ENCODE measurements around the gene JAK3. TPM values are rescaled to one million over a fixed set of nuclear protein-coding genes. Genes with fewer than 3 reads are reported as not detected.

JAK3 gene
- total and polyA plus RNA-seq, 10 of the 15 experiments (the other 5 are each of a cell fraction or from before 2014, with no cell fraction given) = 7.8 to 67.9 (median 33.3) TPM

- TF ChIP-seq HCFC1 (IDR thresholded peaks at IDR 0.05; ENCODE audit: low read length) (no peak), RELB (IDR thresholded peaks at IDR 0.05; ENCODE audit: low read depth) (no peak)
Observed at GRCh38 chr19:17826508-17827056, 21.2 kb downstream of the JAK3 start (continued).

- Histone ChIP-seq H3K4me2 (ENCODE audit: control insufficient read depth, insufficient read depth) (no peak overlapping the region), H3K4me3 (no peak overlapping the region), H3K27me3 (replicated peaks in 1 of 2; ENCODE audit: control insufficient read depth in 2 of 2, insufficient read depth in 2 of 2, low read length in 1 of 2) (no peaks in the 10 kb centered on the region), H3K36me3 (ENCODE audit: control insufficient read depth in 2 of 2, insufficient read depth in 2 of 2, low read length in 1 of 2) (no peaks in the 10 kb centered on the region; a peak in 1 of 4 replicates), H2AFZ (ENCODE audit: control insufficient read depth, low read depth, low read length) (no peak overlapping the region), H3K9me3 (replicated peaks; ENCODE audit: control insufficient read depth, insufficient read depth, low read length) (no peaks in the 10 kb centered on the region), H3K27ac (ENCODE audit: control insufficient read depth, insufficient read depth) (no peak overlapping the region), H3K4me1 (ENCODE audit: control insufficient read depth, insufficient read depth, low read length) (no peaks in the 10 kb centered on the region), H4K20me1 (ENCODE audit: control insufficient read depth, insufficient read depth) (no peaks in the 10 kb centered on the region), H3K79me2 (ENCODE audit: control insufficient read depth, insufficient read depth, low read length) (no peaks in the 10 kb centered on the region), H3K9ac (ENCODE audit: control insufficient read depth, insufficient read depth, low read length) (no peak overlapping the region)
- ATAC-seq (no peak; the same call in 2 of the 3 replicates), DNase-seq (ENCODE audit: low read depth, low spot score) (no peak), FAIRE-seq (no peak)
- POLR2A ChIA-PET = no interaction called here
- SMC1A ChIA-PET (ENCODE audit: uncharacterized antibody, unreplicated experiment) = no interaction called here
- no TSS peak for BruUV-seq (replicated peaks)
- WGBS (ENCODE audit: insufficient coverage, insufficient replicate concordance, low lambda C conversion rate, missing lambda C conversion rate) = 74% methylated on average over 7 of the region's 8 CpGs
- intact Hi-C loops (cut with micrococcal nuclease; ENCODE audit: unreplicated experiment) (no loop called here), in situ Hi-C loops (cut with MboI) (no loop called here)
- CTCF ChIA-PET = no interaction called here
- RAD21 ChIA-PET (ENCODE audit: unreplicated experiment) = no interaction called here
- TF ChIP-seq NBN (IDR thresholded peaks at IDR 0.05) (no peak), RCOR1 (conservative IDR thresholded peaks at IDR 0.05; ENCODE audit: low read depth, low read length) (no peak), RUNX3 (IDR thresholded peaks at IDR 0.05; ENCODE audit: low read length) (no peak), RAD51 (IDR thresholded peaks at IDR 0.05) (no peak), SRF (IDR thresholded peaks at IDR 0.05; ENCODE audit: low read depth in 2 of 2, low read length in 2 of 2) (no peak), IRF5 (IDR thresholded peaks at IDR 0.05; ENCODE audit: borderline replicate concordance) (no peak), TBL1XR1 (IDR thresholded peaks at IDR 0.05; ENCODE audit: low read depth, low read length) (no peak), NRF1 (conservative IDR thresholded peaks at IDR 0.05; ENCODE audit: low read depth, low read length) (no peak), REST (IDR thresholded peaks at IDR 0.05; ENCODE audit: low read depth, low read length) (no peak), NKRF (conservative IDR thresholded peaks at IDR 0.05) (no peak)
Observed at GRCh38 chr19:17824339-17824738, 23.4 kb downstream of the JAK3 start.

Measured in GM12878 (cell line).